ENCODE data around the gene STRIT1.
"Not testable (repeated sequence)": the region's sequence is repeated elsewhere in the genome, so short reads cannot be mapped to it uniquely, and the experiment has no call there.

Gene STRIT1

GRCh38 chr3:155292133-155292532 lies 1.4 kb downstream of the STRIT1 start:
- no peak for TF ChIP-seq CTCF (IDR thresholded peaks at IDR 0.05; ENCODE audit: low read depth, low read length)
- peak in 1 of 2 donors; percentile 41 for DNase-seq (ENCODE audit: low read depth in 2 of 2)
- H3K4me3 ChIP-seq (replicated peaks in 1 of 2; ENCODE audit: low read depth in 2 of 2, low read length in 2 of 2) = no peak overlapping the region

GRCh38 chr3:155286736-155287135 lies 6.7 kb downstream of the STRIT1 start:
- no peak for TF ChIP-seq CTCF (IDR thresholded peaks at IDR 0.05; ENCODE audit: low read depth, low read length)
- no peak overlapping the region for H3K4me3 ChIP-seq (replicated peaks in 1 of 2; ENCODE audit: low read depth in 2 of 2, low read length in 2 of 2)
- DNase-seq (ENCODE audit: low read depth in 2 of 2) = peak in 1 of 2 donors; percentile 33

DNA sequence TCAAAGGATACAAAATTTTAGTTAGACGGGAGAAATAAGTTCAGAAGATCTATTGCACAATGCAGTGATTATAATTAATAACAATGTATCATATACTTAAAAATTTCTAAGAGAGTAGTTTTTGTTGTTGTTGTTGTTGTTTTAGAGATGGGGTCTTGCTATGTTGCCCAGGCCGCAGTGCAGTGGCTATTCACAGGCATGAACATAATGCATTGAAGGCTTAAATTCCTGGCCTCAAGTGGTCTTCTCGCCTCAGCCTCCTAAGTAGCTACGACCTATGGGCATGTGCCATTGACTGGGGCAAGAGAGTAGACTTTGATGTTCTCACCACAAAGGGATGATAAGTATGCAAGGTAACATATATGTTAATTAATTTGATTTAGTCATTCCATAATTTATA lies 7.5 kb downstream of the STRIT1 start:
- H3K4me3 ChIP-seq (replicated peaks in 1 of 2; ENCODE audit: low read depth in 2 of 2, low read length in 2 of 2) = no peak overlapping the region
- no peak for DNase-seq (ENCODE audit: low read depth in 2 of 2)
- TF ChIP-seq CTCF (IDR thresholded peaks at IDR 0.05; ENCODE audit: low read depth, low read length) = no peak

GRCh38 chr3:155283092-155284056 lies 10.1 kb downstream of the STRIT1 start:
- no peak for DNase-seq (ENCODE audit: low read depth in 2 of 2)
- no peak overlapping the region for H3K4me3 ChIP-seq (replicated peaks in 1 of 2; ENCODE audit: low read depth in 2 of 2, low read length in 2 of 2)
- TF ChIP-seq CTCF (IDR thresholded peaks at IDR 0.05; ENCODE audit: low read depth, low read length) = no peak

- DNase-seq (ENCODE audit: low read depth in 2 of 2) = peak; percentile 35 to 72
- TF ChIP-seq CTCF (IDR thresholded peaks at IDR 0.05; ENCODE audit: low read depth, low read length) = no peak
- H3K4me3 ChIP-seq (replicated peaks in 1 of 2; ENCODE audit: low read depth in 2 of 2, low read length in 2 of 2) = no peak overlapping the region
These were observed 10.9 kb downstream of the STRIT1 start for GRCh38 chr3:155282385-155283091.

- no peak for TF ChIP-seq CTCF (IDR thresholded peaks at IDR 0.05; ENCODE audit: low read depth, low read length)
- DNase-seq (ENCODE audit: low read depth in 2 of 2) = peak; percentile 18 to 20
- no peak overlapping the region for H3K4me3 ChIP-seq (replicated peaks in 1 of 2; ENCODE audit: low read depth in 2 of 2, low read length in 2 of 2)
These were observed 11.6 kb downstream of the STRIT1 start for GRCh38 chr3:155281912-155282311.

DNA sequence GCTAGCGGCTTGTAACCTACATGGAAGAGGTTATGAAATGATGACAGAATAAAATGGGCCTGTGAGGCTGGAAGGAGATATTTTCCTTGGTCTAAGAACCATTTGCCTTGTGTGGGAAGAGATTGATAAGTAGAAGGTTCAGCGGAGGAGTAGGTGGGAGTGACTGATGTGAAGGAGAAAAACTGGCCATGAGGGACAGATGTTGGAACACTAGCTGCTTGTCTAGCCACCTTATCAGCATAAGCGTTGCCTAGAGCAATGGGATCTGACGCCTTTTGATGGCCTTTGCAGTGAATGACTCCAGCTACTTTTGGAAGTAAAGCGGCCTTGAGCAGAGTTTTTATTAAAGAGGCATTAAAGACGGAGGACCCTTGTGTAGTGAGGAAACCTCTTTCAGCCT lies 17.4 kb downstream of the STRIT1 start:
- not testable (repeated sequence) for H3K4me3 ChIP-seq (replicated peaks in 1 of 2; ENCODE audit: low read depth in 2 of 2, low read length in 2 of 2); DNase-seq (ENCODE audit: low read depth in 2 of 2)

DNA sequence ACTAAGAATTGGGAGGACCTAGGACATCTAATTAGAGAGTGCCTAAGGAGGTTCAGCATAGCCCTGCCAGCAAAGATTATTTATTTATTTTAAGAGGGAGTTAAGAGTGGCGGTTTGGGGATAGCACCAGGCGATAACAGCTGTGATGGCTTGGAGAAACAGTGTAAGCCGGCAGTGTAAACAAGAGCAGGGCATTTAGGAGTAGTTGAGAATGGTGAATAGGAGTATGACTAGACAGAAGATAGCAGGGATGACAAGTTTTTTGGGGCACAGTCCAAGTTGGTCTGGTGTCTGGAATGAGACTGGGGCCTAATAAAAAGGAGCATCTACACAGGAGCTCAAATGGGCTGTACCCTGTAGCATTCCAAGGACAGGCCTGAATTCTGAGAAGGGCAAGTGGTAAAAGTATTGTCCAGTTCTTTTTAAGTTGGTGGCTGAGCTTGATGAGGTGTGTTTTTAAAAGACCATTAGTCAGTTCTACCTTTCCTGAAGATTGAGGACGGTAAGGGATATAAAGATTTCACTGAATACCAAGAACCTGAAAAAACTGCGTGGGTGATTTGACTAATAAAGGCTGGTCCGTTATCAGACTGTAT lies 18.2 kb downstream of the STRIT1 start:
- DNase-seq (ENCODE audit: low read depth in 2 of 2); H3K4me3 ChIP-seq (replicated peaks in 1 of 2; ENCODE audit: low read depth in 2 of 2, low read length in 2 of 2): not testable (repeated sequence)

DNA sequence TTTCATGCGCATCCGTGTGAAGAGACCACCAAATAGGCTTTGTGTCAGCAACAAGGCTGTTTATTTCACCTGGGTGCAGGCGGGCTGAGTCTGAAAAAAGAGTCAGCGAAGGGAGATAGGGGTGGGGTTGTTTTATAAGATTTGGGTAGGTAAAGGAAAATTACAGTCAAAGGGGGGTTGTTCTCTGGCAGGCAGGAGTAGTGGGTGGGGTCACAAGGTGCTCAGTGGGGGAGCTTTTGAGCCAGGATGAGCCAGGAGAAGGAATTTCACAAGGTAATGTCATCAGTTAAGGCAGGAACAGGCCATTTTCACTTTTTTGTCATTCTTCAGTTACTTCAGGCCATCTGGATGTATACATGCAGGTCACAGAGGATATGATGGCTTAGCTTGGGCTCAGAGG lies 19.0 kb downstream of the STRIT1 start:
- not testable (repeated sequence) for H3K4me3 ChIP-seq (replicated peaks in 1 of 2; ENCODE audit: low read depth in 2 of 2, low read length in 2 of 2); DNase-seq (ENCODE audit: low read depth in 2 of 2)

Measured in cardiac fibroblast (primary cell).